ENCODE measurements around the gene ITGB1BP1. TPM values are rescaled to one million over a fixed set of nuclear protein-coding genes. Genes with fewer than 3 reads are reported as not detected.

ITGB1BP1 gene
- total RNA-seq = 46.2 and 56.2 TPM in 2 replicates

GRCh38 chr2:9423100-9423921 lies at the start of gene ITGB1BP1, which contains the start of gene CPSF3:
ITGB1BP1 (minus strand) TSS chr2:9423528; CDS start chr2:9418697, 4,831 bp downstream.
CPSF3 (plus strand) TSS chr2:9423654; CDS start chr2:9423774, 120 bp downstream.

Other genes with a start within 250 kb of the ITGB1BP1 start
- gene ASAP2, start 216.7 kb downstream of the ITGB1BP1 start, total RNA-seq = 15.3 and 21.3 TPM in 2 replicates
- 46.2 and 51.8 TPM in 2 replicates for gene CPSF3, start 126 bp upstream of the ITGB1BP1 start, total RNA-seq
- gene IAH1, start 51.0 kb upstream of the ITGB1BP1 start, total RNA-seq = 48.3 and 51.8 TPM in 2 replicates
- 26.6 and 28.4 TPM in 2 replicates for gene ADAM17, start 132.3 kb upstream of the ITGB1BP1 start, total RNA-seq
- 344 and 408 TPM in 2 replicates for gene YWHAQ, start 207.5 kb upstream of the ITGB1BP1 start, total RNA-seq

All from airway epithelial cell (primary cell).